ENCODE measurements around the gene COQ8B.

- TF ChIP-seq CTCF (IDR thresholded peaks at IDR 0.05) = peak in 3 of 6 experiments; percentile 31 to 46 (median 44)
- peak in 1 of 4 donors; percentile 70 for TF ChIP-seq POLR2A (IDR thresholded peaks at IDR 0.05)
- peak in 1 of 4 donors; percentile 61 for TF ChIP-seq EP300 (IDR thresholded peaks at IDR 0.05)
- TF ChIP-seq POLR2AphosphoS5 (IDR thresholded peaks at IDR 0.05) = peak in 1 of 2 donors; percentile 61
Measured at GRCh38 chr19:40744554-40745401, 28.1 kb upstream of the COQ8B start.

All from upper lobe of left lung (tissue), 4 donors.